Measurements from ENCODE around the gene GRIP2.

- TF ChIP-seq CTCF (IDR thresholded peaks at IDR 0.05; ENCODE audit: low read length) (no peak), EZH2 (optimal IDR thresholded peaks at IDR 0.05; ENCODE audit: low read depth, low read length) (no peak)
Observed at GRCh38 chr3:14554715-14555114, 14.6 kb upstream of the GRIP2 start.
